AG09309 (cell line): ENCODE results near the gene PTPRN2.

ENCODE experiments used
- DNase-seq: peaks from one replicate; pipeline ENCODE4 v3.0.0-alpha.2; 2010; ENCODE audit warnings: low read depth
- H3K4me3 ChIP-seq: 2 replicates; pipeline ENCODE4 v1.5.1; 2011; ENCODE audit warnings: mild to moderate bottlenecking, low read depth, low read length, moderate library complexity; ENCODE audit not compliant: control insufficient read depth
- CTCF ChIP-seq: IDR thresholded peaks from 2 replicates; pipeline ENCODE4 v1.5.1; 2011; ENCODE audit warnings: mild to moderate bottlenecking, low read depth, low read length, inconsistent platforms; ENCODE audit not compliant: insufficient read depth, control insufficient read depth; ENCODE audit errors: missing control alignments

Gene PTPRN2

GRCh38 chr7:157587805-157588560 is 999.6 kb downstream of the PTPRN2 start:
- H3K4me3 ChIP-seq, result no peak overlapping the region
- no peak for DNase-seq
- no peak for TF ChIP-seq CTCF

- TF ChIP-seq CTCF, result no peak
- H3K4me3 ChIP-seq, result no peak overlapping the region
- no peak for DNase-seq
These were observed 1000.4 kb downstream of the PTPRN2 start for GRCh38 chr7:157587051-157587804.

GRCh38 chr7:157586426-157586955 is 1001.1 kb downstream of the PTPRN2 start:
- DNase-seq, result no peak
- no peak for TF ChIP-seq CTCF
- no peak overlapping the region for H3K4me3 ChIP-seq

GRCh38 chr7:157585113-157585861 is 1002.3 kb downstream of the PTPRN2 start:
- H3K4me3 ChIP-seq, result no peak overlapping the region
- no peak for DNase-seq

GRCh38 chr7:157584420-157584819 is 1003.2 kb downstream of the PTPRN2 start:
- no peak for DNase-seq
- H3K4me3 ChIP-seq, result no peak overlapping the region
- TF ChIP-seq CTCF, result no peak

More at GRCh38 chr7:157585113-157585861, 1002.3 kb downstream of the PTPRN2 start:
- no peak for TF ChIP-seq CTCF

GRCh38 chr7:157581740-157582139 is 1005.9 kb downstream of the PTPRN2 start:
- no peak for DNase-seq
- TF ChIP-seq CTCF, result no peak
- no peak overlapping the region for H3K4me3 ChIP-seq
